Stimulated activated CD4-positive, alpha-beta T cell treated with anti-CD3 and anti-CD28 coated beads, Interleukin-12 subunit alpha, Interleukin-12 subunit beta, amount 100 ng/mL, for 48 hours (primary cell): ENCODE measurements around the gene PEAR1.

Experiments used
- DNase-seq, 3 donors: peaks; one replicate each; pipeline ENCODE4 v3.0.0-alpha.2; 2020; ENCODE audit warnings: low read depth in 2 of 3, low spot score in 1 of 3

Gene PEAR1

DNA sequence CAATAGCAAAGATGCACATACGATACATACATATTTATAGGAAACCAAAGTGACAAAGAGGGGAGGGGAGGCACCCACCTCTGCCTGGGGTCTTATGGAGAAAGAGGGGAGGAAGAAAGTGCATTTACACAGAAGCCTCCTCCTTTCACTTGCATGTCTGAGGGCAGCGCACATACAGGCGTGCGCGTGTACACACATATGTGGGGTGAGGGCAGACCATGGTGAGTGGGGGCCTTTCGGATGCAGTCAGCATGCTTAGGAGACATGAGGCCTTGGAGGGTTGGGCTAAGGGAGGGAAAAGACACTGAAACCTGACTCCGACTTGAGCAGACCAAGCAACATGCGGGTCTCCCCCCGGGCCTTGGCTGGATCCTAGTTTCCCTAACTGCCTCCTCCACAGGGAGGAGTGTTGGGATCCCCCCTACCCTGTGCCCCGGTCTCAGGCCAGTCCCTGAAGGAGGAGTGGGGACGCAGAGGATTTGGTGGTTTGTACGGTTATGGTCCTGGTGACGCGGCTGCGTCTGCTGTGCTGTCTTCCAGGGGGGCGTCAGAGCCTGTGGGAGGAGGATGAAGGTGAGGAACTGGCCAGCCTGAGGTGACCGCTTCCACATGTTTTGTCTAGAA, 42.1 kb downstream of the PEAR1 start:
- no peak for DNase-seq

DNA sequence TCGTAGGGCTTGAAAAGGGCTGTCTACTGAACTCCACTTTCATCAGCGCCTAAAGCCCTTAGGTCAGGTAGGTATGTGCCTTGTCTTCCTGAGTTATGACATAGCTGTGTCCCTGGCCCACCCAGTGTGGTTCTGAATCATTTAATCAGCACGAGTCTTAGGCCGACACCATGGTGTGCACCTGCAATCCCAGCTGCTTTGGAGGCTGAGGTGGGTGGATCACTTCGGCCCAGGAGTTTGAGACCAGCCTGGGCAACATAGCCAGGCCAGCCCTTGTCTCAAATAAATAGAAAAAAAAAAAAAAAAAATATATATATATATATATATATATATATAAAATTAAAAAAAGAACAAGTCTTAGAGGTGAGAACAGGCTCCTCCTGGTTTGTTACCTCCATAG, 42.7 kb downstream of the PEAR1 start:
- no peak for DNase-seq

DNA sequence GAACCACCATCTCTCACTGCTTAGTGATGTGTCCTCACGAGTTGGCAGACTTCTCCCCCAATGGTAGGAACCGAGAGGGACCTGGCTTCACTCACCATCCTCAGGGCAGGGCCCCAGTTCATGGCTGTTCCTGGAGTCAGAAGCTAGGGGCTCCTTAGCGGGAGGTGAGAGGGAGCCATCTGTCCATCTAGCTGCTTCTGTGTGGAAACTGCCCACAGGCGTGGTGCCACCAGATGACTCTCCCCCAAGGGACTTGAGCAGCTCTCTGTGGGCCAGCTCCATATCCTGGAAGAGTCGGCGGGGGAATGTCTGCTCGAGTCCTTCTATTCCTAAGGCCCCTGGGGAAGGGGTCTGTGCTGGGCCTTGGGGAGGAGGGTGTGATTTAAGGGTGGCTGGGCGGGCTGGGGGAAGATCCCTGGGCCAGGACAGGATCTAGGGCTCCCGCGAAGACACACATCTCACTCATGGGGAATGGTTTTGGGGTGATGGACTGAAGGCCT, 43.3 kb downstream of the PEAR1 start:
- no peak for DNase-seq

DNA sequence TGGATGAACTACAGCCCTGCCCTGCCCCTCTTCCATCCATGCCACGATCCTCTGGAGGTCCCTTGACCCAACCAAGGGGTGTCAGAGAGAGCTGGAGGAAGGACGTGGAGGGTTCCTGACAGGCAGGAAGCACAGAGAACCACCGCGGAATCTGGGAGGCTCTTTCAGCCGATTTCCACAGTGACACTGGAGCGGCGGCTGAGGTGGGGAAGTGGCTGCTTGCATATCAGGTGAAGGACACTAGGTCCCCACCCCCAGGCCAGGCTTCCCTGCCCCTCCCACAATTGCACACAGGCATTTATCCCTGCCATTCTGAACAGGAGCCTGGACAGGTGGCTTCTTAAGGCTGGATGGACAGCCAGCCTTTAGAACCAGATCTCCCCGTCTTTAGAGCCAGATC, 44.4 kb downstream of the PEAR1 start:
- no peak for DNase-seq

DNA sequence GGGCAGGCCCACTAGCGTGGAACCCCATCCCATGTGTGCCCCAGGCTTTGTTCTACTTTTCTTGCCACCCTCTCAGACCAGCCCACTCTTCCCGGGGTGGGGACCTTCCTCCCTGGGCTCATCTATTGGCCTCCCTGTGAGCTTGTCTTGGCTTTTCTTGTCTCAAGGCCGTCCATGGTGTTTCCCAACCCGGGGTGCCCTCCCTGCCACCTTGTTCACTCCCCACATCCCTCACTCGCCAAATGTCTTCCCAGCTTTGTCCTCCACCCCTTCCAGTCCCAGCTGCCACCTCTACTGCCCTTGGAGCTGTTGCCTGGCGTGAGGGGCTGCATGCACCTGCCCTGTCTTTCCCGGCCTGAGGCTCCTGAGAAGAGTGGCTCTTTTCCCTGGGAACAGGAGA, 45.3 kb downstream of the PEAR1 start:
- DNase-seq: no peak

DNA sequence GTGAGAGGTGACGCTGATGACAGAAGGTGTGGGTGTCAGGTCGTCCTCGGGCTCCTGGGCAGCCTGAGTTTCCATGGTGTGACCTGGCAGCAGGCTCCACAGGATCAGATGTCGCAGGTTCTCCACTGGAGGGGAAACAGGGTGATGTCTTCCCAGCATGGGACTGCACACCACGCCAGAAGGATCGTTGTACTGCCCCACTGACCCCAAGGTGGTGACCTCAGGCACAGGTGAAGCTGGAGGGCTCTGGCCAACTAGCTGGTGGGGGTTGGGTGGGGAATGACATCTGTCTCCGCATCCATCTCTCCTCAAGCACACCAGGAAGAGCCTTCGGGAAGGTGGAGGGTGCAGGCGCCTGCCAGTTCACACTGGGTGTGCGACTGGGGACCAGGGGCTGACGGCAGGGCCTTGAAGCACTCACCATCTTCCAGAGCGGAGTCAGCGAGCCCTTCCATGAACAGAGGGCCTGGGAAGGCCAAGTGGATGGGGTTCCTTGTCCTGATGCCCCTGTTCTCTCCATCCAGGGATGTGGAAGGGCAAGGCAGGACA, 46.3 kb downstream of the PEAR1 start:
- DNase-seq: no peak

DNA sequence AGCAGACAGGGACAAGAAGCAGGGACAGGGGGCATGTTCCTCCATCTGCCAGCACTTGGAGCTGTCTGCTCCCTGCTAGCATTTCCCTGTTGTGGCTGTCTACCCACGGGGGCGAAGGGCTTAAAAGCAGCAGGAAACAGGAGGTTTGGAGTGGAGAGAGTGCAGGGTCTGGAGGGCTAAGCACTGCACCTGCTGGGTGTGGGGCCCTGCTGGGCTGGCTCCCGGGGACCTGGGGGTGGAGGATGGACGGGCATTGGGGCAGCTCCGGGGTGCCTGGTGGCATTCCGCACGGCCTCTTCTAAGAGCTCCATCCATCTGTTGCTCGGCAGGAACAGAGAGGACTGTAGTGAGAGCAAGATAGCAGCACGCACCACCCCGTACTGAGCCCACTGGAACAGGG, 48.2 kb downstream of the PEAR1 start:
- DNase-seq: no peak

DNA sequence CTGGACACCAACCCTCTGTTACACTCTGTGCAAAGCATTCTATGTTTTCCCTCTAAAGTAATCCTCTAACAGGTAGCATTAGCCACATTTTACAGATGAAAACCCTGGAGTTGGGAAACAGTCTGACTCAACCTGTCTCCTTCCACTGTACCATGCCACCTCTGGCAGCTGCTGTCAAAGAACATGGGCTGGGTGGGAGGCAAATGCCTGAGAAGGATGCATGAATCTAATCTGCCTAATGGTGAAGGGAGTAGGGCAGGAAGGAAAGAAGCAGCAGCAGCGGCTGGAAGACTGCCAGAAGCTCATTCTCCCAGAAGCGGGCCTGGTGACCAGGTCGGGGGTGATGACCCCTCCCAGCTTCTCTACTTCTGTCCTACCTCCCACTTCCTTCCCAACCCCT, 48.7 kb downstream of the PEAR1 start:
- no peak for DNase-seq

DNA sequence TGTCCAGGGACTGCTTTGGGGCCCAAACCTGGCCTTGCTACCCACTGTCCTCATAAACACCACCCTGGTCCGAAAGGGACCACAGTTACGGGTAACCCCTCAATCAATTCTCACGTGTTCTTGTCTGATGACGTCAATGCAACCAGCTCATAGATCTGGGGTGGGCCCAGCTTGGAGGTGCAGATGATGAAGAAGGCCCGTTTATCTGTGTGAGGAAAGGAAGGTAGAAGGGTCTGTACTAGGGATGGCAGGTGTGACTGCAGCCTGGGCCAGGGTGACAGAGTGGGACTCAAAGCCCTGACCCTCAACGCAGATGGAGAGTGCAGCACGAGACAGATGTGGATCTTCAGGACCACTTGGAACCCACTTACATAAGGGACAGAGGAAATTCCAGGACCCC, 49.1 kb downstream of the PEAR1 start:
- DNase-seq: no peak

DNA sequence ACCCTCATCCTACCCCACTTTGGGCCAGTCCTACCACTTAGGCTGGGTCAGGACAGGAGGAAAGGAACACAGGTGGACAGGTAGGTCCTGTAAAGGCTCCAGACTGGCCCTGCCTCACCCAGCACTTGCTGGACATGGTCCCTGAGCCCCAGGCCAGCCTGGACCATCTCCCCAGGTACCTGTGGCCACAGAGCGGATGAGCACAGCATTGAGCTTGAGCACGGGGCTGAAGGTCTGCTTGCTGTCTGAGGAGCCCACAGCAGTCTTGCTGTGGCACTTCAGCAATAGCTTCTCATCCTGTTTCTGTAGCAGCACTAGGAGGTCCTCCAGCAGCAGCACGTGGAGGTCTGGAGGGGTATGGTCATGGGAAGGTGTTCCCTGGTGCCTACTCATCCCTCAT, 50.2 kb downstream of the PEAR1 start:
- no peak for DNase-seq

DNA sequence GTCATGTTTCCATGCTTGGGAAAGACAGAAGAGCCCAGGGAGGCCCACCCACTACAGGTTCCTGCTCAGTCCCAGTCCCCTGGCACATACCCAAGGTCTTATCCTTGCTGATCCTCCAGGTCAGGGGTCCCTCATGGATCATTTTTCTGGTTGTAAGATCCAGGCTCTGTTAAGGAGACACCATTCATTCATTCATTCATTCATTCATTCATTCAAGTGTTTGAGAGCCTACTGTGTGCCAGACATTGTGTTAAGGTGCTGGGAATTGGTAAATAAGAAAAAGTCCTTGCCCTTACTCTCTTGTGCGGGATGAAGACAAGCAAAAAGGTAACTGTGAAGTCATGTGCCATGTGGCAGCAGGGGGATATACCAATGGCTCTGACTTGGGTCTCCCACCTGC, 50.8 kb downstream of the PEAR1 start:
- DNase-seq: no peak

DNA sequence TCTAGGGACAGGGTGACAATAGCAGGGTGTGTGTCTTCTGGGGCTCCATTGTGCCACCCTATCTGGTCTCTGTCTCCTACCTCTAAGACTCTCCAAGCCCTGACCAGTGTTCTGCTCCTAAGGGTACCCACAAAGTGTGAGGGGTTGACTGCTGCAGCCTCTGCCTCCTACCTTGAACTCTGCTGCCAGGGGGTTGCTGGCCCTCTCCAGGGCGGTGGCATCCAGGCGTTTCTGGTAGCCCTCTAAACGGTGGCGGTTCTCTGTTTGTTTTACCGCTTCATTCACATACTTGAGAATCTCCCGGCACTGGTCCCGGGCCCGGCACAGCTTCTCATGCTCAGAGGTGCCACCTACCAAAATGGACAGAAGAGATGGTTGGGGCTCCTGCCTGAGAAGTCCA, 51.3 kb downstream of the PEAR1 start:
- no peak for DNase-seq

DNA sequence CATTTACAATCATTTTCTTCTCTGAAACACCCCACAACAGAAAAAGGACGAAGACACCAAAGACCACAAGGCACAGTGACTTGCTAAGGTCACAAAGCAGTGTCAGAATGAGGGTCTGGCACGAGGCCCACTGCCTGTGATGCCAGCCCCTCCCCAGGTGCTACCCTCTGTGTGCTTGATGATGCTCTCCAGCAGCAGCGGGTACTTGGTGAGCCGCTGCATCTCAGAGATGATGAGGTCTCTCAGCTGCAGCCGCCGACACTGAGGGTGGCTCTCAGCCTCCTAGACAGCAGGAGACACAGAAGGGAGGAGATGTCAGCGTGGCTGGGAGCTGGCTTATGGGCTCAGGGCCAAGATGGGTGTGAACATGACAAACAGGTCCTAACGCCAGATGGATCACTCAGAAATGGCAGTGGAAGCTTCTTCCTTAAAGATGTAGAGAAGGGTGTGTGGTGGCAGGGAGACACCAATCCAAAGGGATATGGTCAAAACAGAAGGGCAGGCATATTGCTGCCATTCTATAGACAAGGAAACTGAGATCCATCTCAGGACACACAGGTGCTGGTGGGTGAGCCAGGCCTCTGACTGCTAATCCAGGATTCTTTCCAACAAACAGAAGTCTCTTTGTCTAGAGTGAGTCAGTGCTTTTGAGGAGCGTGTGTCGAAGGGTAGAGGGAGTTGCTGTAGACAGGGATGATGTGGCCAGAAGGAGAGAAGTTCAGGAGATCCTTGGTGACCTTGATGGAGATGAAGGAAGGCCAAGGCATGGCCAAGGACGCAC, 52.6 kb downstream of the PEAR1 start:
- DNase-seq: no peak

DNA sequence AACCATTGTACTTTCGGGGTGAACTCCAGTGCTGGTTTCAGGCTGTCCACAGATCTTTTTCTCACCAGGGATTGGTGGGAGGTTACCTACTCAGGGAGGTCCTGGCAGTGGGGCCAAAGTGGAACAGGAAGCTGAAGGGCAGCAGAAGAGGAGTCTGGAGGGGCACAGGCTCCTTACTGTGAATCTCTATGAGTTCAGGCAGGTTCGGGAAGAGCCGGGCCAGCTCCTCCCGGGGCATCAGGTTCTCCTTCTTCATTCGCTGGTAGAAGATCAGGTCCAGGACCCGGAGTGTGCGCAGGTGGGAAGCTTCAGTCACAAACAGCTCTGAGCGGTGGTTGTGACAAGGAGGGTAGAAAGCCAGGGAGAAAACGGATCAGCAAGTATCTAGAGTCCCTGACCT, 53.6 kb downstream of the PEAR1 start:
- DNase-seq: no peak

DNA sequence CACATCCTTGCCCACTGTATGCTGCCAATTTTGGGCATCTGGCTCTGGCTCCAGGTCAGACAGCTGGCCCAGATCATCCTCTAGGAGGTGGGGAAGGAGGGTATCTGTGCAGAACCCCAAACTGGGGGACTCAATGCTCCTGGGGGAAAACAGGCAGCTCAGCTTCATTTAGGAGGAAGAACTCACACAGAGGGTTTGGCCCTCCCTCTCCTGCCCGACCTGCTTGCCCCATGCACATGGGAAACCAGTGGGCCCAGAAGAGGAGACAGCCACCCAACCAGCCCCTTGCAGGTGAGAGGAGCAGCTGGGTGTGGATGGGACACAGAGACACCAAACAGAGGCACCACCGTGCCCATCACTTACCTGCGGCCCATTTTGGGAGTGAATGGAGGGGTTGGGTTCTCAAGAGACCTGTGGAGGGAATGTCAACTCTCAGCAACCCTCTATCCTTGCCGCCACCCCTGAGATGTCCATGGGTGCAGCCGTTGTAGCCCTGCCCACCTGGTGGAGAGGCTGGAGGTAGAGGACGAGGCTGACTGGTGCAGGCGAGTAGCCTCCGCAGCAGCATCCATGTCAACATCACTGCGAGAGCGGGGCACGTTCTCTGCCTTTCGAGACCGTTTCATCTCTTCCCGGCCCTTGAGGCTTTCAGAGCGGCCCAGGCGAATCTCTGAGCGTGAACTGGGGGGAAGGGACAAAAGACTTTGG, 54.5 kb downstream of the PEAR1 start:
- no peak for DNase-seq

DNA sequence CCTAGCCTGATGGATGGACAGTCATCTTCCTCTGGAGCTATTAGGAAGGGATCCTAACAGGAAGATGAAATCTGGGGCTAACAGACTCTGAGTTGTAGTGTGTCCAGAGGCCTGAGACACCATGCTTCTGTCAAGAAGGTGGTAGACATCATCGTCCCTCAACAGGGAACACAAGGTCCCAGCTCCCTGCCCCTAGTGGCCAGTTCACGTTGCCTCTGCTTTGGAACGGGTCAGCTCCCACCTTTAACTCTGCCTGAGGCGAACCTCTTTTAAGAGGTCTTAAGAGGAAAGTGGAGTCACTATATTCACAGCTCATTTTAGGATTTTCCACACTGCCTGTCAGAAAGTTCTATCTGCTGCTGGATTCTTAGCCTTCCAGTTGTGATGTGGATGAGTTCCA, 55.2 kb downstream of the PEAR1 start:
- DNase-seq: no peak

DNA sequence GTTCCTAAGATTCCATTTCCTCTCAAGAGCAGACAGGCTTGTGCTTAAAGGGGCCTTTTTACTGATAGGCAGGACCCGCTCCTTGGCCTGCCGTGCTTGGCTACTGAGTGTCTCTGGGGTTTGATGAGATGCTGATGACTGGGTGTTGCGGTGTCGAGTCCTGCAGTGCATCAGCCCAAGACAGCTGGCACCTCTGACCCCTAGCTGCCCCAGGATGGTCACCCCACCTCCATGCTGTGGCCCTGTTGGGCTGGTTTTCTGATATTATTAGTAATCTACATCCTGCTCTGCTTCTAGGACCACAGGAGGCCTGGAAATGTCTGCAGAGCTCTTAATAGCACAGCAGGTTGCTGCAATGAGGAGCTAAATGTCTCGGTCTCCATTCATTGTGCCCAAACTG, 55.6 kb downstream of the PEAR1 start:
- no peak for DNase-seq

DNA sequence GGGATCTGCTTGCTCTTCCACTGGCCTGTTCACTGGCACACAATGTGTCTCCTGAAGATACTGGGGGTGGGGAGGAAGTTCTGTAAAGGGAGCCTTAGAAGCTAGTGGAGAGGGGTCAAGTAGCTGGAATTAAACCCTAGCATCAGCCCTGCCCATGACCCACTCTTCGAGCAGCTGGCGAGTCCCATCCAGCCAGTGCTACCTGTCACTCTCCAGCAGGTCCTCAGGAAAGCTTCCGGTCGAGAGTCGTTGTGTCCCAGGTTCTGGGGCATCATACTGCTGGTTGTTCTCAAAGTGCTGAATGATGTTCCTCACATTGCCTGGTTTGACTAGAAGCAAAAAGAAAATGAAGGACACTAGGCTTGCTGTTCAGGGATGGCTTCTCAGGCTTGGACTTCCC, 57.9 kb downstream of the PEAR1 start:
- no peak for DNase-seq

DNA sequence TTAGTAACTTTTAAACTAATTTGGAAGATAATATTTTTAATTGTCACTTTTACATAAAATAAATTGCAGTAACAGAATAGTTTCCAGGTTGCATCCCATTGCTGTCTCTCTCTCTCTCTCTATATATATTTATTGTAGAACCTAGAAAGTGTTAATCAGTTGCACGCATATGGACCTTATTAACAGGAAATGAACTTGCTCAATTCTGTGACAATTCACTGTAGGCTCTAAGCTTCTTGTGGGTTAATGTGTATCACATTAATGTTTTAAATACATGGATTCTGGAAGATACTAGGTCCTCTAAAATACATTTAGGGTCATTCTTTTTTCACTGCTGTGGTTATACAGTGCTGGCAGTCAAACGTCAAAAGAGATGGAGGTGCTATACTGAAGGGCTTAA, 60.1 kb downstream of the PEAR1 start:
- DNase-seq: no peak

DNA sequence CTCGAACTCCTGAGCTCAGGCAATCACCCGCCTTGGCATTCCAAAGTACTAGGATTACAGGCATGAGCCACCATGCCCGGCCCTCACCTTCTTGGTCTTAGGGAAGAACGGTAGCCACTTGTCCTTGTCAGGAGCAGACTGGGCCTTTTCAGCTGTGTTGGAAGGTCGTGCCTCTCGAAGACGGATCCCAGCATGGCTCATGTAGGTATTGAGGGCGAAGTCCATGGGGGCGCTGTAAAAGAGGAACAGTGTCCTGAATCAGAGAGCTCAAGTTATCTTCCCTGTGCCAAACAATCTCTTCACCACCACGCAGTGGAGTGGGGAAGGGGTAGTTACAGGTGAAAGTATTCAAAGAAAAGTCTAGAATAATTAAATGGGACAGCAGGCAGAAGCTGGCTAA, 62.8 kb downstream of the PEAR1 start:
- no peak for DNase-seq

DNA sequence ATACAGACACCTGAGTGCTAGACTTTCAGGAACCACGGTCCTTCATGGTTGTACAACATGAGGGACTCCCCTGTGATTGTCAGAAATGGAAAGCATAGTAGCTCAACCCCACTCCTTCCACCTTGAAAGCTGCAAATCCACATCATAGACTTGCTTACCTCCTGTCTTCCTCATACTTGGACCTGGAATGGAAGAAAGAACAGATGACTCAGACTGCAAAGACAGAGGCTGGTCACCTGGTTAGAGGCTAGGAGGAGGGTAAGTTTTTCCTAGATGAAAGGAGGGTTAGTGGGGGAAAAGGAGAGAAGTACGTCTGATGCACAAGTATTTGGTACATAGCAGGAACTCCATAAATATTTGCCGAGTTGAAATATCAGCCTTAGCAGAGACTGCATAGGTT, 64.1 kb downstream of the PEAR1 start:
- DNase-seq: no peak

DNA sequence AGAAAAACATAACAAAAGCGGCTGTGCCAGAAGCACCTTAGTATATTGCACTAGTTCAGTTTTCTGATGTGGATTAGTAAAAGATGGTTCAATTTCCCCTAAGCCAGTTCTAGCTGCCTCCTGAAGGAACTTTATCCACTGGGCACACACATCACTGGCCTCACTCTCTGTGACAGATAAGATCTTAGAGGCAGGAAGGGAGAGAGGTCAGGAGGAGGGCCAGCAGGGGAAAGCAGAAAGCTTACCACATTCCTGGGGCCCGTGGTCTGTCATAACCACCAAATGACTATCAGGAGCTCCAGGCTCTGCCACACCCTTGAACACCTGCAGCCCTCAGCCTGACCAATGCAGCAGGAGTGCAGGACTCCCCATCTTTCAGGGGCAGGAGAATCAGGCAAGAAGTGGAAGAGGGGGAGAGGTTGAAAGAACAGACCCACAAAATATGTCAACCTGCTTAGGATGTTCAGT, 64.8 kb downstream of the PEAR1 start:
- DNase-seq: no peak
